Measurements from ENCODE around the gene CXXC1.
"Not testable (repeated sequence)": the region's sequence is repeated elsewhere in the genome, so short reads cannot be mapped to it uniquely, and the experiment has no call there.

The CXXC1 gene

DNA sequence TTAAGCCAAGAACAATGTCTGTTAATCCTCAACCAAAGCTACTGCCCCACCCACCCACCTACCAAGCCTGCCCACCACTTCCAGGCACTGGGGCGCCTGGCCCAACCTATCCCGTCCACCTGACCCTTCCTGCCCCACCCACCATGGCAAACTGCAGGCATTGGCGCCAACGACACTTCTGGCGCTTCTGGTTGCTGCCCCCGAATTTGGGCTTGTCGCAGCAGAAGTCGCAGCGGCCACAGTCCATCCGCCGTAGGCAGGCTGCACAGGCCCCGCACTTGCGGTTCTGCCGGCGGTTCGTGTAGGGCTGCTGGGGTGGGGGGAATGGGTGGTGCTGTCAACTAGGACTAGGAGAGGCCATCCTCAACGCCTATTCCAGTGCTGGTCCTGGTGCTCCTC is 13.4 kb downstream of the CXXC1 start:
- no peak for DNase-seq (ENCODE audit: low read depth)

DNA sequence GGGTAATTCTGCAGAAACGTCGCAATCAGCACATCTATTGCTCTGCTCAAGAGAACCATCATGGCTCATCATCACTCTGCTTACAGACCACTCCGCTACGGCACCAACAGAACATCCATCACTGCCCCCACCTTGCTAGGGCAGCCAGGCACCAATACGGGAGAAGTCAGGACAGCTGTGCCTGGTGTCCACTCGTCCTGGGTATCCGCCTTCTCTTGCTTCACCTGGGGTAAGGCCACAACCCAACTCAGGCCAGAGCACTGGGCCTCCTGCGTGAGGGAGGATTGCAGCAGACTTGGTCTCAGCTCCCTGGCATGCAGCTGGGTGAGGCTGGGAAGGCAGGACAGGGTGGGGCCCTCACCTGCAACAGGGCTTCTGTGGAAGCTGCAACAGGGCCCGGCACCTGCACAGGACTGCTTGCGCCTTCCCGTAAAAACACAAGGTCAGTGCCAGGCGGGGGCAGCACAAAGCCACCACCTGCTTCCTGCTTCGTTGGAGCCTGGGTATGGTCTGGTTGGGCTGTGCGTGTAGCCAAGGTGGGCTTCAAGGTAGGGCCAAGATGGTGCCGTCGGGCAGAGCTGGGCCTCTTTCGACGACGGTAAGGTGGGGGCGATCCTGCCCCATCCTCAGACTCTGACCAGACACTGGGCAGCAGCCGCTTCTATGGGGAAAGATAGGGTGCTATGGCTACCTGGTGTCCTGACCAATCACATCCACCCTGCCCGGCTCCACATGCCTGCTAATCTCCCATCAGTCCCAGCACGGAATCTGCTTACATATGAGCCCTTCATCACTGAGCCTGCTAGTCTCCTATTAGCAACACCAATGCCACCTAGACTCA is 14.1 kb downstream of the CXXC1 start:
- no peak for DNase-seq (ENCODE audit: low read depth)

DNA sequence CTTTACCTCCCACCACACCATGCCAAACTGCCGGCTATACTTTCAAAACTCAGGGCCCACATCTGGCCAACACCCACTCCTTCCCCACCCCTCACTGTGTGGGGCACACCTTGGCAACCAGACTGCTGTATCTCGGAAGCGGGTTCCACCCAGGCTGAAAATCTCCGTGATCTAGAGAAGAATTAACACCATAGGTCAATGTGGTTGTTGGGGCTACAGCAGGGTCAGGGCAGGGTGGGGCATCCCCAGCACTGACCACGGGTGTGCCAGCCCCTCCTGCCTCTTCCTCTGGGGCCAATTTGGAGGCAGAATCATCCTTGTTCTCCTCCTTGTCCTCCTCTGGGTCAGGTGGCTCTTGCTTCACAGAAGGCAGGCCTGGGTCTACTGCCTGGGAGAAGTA is 14.9 kb downstream of the CXXC1 start:
- DNase-seq (ENCODE audit: low read depth): no peak

DNA sequence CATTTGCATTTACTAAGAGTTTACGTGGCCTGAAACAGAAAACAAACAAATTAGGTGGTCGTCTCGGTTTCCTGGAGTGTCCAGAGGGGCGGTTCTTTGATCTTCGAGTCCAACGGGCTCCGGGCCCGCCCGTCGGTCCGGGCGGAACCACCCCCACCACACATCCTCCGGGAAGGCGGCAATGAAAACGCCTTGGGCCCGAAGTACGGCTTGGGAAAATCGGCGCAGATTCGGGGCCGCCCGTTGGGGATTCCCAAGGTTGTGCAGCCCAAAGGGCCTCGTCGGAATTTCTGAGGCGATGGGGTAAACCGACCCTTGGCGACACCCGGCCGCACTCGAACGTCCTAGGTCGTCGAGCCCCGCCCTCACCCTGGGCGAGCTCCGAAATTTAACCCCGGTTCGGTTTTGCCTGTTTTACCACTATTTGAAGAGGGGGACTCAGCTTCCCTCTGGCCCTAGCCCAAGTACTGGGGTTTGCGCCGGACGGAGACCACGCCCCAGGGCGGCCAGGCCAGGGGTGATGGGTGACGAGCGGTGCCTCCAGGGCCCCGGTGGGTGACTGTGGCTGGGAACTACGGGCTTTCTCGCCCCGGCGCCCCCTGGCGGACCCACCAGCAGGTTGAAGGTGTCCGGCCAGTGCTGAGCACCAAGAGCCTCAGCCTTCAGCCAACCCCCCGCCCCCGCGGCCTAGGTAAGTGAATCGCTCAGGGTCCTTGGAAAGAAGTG is 19.3 kb downstream of the CXXC1 start:
- DNase-seq (ENCODE audit: low read depth): no peak

DNA sequence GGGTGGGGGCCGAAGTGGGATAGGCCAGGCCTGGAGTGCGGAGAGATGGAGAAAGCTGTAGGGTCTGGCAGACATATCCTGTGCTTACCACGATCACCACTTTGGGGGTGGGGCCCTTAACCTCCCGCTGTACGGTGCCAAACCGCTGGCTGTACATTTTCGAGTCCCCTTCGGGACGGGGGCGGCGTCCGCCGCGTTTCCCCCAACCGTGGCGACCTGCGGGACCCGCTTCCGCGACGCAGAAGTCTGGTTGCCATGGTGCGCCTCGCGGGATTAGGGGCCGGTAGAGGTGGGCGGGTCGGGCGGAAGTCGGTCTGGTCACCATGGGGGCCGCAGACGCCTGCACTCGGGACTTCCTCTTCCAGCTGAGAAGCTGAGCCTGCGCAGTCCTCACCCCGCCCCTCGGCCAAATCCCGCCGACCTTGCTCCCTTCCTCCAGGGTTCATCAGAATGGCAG is 21.2 kb downstream of the CXXC1 start, which contains the start of gene CFAP53:
TSS of gene CFAP53 (minus strand) at position 248 of the 457 bp plus-strand sequence. CDS start at position 157, 91 bp downstream.
- peak; percentile 59 for DNase-seq (ENCODE audit: low read depth)

DNA sequence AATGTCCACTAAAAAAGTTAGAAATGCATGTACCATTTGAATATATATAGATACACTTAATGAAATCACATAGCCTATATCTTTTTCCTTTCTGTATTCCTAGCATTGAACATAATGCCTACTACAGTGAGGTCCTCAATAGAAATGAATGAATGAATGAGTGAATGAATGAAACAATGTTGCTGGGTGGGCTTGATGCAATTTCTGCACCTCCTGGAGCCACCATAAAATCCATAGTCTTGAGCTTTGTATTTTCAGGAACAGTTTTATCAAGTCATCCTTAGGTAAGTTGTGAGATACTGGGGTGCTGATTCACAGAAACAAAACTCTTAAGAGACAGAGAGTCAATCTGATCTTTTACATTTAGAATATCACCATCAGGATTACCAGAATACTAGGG is 24.5 kb downstream of the CXXC1 start:
- DNase-seq (ENCODE audit: low read depth): no peak

DNA sequence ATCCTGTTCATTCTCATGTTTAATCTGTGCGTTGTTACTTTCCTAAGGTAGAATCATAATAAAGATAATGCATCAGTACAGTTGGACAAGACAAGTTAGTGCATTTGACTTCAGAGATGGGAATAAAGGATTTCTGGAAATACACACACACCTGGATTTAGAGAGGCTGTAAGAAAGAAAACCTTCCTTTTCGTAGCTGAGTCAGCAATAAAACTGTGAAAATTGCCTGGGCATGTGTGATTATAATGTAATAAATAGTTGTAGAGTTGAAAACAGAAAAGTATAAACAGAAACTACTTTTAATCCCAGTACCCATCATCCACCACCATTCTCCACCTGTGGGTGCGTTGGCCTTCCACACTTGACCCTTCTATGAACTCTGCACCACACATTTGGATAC is 36.6 kb downstream of the CXXC1 start:
- no peak for DNase-seq (ENCODE audit: low read depth)

DNA sequence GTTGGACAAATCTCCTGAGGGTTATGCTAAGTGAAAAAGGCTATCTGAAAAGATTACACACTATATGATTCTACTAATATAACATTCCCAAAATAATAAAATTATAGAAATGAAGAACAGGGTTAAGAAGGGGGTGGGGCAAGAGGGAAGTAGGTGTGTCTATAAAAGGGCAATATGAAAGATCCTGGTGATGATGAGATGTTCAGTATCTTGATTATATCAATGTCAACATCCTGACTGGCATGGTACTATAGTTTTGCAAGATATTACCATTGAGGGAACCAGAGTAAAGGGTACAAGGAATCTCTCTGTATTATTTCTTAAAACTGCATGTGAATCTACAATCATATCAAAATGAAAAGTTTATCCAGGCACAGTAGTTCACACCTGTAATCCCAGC is 37.9 kb downstream of the CXXC1 start:
- DNase-seq (ENCODE audit: low read depth): no peak

DNA sequence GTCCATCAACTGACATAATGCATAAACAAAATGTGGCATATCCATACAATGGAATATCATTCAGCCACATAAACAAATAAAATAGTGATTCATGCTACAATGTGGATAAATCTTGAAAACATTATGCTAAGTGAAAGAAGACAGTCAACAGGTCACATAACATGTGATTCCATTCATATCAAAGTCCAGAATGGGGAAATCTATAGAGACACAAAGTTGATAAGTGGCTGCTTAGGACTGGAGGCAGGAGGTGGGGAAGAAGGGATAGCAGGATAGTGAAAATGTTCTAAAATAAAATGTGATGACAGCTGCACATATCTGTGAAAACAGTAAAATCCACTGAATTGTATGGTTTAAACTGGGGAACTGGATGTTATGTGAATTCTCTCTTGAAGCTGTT is 39.9 kb downstream of the CXXC1 start:
- DNase-seq (ENCODE audit: low read depth): no peak

DNA sequence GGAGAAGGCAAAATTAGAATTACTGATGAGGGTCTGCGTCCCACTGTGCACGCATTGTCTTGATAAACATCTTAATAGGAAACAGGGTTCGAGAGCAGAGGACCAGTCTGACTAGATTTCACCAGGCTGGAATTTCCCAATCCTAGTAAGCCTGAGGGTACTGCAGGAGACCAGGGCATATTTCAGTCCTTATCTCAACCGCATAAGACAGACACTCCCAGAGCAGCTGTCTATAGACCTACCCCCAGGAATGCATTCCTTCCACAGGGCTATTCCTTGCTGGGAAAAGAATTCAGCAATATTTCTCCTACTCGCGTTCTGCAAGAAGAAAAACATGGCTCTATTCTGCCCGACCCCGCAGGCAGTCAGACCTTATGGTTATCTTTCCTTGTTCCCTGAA is 45.7 kb downstream of the CXXC1 start:
- not testable (repeated sequence) for DNase-seq (ENCODE audit: low read depth)

DNA sequence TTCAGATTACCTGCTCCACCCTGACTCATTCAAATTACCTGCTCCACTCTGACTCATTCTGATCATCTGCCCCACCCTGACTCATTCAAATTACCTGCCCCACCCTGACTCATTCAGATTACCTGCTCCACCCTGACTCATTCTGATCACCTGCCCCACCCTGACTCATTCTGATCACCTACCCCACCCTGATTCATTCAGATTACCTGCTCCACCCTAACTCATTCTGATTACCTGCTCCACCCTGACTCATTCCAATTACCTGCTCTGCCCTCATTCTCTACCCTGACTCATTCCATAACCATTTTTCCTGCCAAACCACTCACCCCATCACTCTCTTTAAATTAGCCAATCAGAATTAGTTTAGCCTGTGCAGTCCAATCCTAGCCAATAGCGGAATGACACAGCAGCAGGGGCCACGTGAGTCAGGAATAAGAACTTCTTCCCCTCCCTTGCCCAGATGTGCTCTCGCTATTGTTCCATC is 47.4 kb downstream of the CXXC1 start:
- DNase-seq (ENCODE audit: low read depth): no peak

DNA sequence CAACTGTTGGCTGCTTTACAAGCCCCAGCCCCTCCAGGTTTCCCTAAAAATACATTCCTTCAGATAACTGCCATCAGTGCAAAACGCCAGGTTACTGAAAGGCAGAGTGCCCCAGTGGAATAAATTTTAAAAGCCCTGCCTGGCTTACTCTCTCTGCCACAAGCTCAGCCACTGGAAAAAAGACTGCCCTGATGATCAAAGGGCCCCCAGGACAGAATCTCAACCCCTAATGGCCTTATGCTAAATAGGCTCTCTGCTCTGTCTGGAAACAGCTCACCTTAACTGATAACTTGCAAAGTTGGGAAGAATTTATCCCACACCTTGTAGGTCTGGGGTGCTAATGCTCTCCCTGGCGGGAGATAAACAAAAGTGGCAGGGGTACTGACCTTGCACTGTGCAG is 55.1 kb downstream of the CXXC1 start:
- DNase-seq (ENCODE audit: low read depth): no peak

Data from CMK (cell line).